ENCODE results near the gene PROCA1.
"Not testable (repeated sequence)": the region's sequence is repeated elsewhere in the genome, so short reads cannot be mapped to it uniquely, and the experiment has no call there.

Gene PROCA1

DNA sequence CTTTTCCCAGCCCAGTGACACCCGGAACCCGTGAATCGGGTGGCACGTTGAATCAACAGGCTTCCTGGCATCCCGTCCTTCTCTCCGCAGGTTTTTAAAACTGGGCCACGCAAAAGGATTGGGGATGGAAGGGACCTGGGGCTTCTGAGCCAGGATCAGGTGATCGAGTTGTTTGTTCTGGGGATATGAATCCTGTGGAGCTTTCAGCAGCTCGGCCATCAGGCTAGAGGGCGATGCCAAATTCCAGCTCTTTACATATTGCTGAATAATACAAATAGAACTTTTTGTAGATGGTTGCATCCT, 49.2 kb downstream of the PROCA1 start:
- H3K4me3 ChIP-seq (ENCODE audit: low read length): peak overlapping the region; percentile 99
- no peak for TF ChIP-seq CTCF (IDR thresholded peaks at IDR 0.05; ENCODE audit: insufficient read depth, low read depth, low read length, missing control alignments)
- DNase-seq (ENCODE audit: low read depth): no peak

GRCh38 chr17:28661635-28662526, 49.8 kb downstream of the PROCA1 start, which contains the start of the genes SDF2 and SUPT6H:
Gene SDF2, minus strand, starts transcription at chr17:28661906. Its CDS starts 30 bp downstream, at chr17:28661876.
Gene SUPT6H, plus strand, starts transcription at chr17:28662205. Its CDS starts 11,197 bp downstream, at chr17:28673402.
- TF ChIP-seq CTCF (IDR thresholded peaks at IDR 0.05; ENCODE audit: insufficient read depth, low read depth, low read length, missing control alignments): no peak
- peak within 1 kb of the TSS; percentile 99 for H3K4me3 ChIP-seq (ENCODE audit: low read length)
- peak; percentile 87 for DNase-seq (ENCODE audit: low read depth)

GRCh38 chr17:28659497-28659881, 52.2 kb downstream of the PROCA1 start:
- DNase-seq (ENCODE audit: low read depth); H3K4me3 ChIP-seq (ENCODE audit: low read length): not testable (repeated sequence)

DNA sequence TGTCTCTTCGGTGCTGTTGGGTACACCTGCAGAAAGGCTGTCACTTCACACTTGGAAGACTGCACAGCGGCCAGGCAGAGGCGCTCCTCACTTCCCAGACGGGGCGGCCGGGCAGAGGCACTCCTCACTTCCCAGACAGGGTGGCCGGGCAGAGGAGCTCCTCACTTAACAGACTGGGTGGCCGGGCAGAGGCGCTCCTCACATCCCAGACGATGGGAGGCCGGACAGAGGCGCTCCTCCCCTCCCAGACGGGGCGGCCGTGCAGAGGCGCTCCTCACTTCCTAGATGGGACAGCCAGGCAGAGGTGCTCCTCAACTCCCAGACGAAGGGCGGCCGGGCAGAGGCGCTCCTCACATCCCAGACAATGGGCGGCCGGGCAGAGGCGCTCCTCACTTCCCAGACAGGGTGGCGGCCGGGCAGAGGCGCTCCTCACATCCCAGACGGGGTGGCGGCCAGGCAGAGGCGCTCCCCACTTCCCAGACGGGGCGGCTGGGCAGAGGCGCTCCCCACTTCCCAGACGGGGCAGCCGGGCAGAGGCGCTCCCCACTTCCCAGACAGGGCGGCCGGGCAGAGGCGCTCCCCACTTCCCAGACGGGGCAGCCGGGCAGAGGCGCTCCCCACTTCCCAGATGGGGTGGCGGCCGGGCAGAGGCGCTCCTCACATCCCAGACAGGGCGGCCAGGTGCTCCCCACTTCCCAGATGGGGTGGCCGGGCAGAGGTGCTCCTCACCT, 52.8 kb downstream of the PROCA1 start:
- DNase-seq (ENCODE audit: low read depth); H3K4me3 ChIP-seq (ENCODE audit: low read length): not testable (repeated sequence)

GRCh38 chr17:28658342-28658741, 53.3 kb downstream of the PROCA1 start:
- not testable (repeated sequence) for DNase-seq (ENCODE audit: low read depth)

GRCh38 chr17:28657756-28658155, 53.9 kb downstream of the PROCA1 start:
- DNase-seq (ENCODE audit: low read depth): peak; percentile 52
- no peak for TF ChIP-seq CTCF (IDR thresholded peaks at IDR 0.05; ENCODE audit: insufficient read depth, low read depth, low read length, missing control alignments)

More at GRCh38 chr17:28658342-28658741, 53.3 kb downstream of the PROCA1 start:
- not testable (repeated sequence) for H3K4me3 ChIP-seq (ENCODE audit: low read length)

GRCh38 chr17:28655160-28655559, 56.5 kb downstream of the PROCA1 start:
- no peak for DNase-seq (ENCODE audit: low read depth)
- no peak for TF ChIP-seq CTCF (IDR thresholded peaks at IDR 0.05; ENCODE audit: insufficient read depth, low read depth, low read length, missing control alignments)
- H3K4me3 ChIP-seq (ENCODE audit: low read length): no peak overlapping the region

More at GRCh38 chr17:28657756-28658155, 53.9 kb downstream of the PROCA1 start:
- H3K4me3 ChIP-seq (ENCODE audit: low read length): no peak overlapping the region
